DMS153 treated with DMSO at 0.1 percent for 48 hours (cell line): ENCODE results near the gene GCA.

Source experiments
- DNase-seq: peaks from one replicate; lab custom pipeline; 2025; ENCODE audit not compliant: unreplicated experiment; lab: John Stamatoyannopoulos, UW

GCA gene

GRCh38 chr2:162327806-162328205 is 16.1 kb upstream of the GCA start:
- DNase-seq = no peak

DNA sequence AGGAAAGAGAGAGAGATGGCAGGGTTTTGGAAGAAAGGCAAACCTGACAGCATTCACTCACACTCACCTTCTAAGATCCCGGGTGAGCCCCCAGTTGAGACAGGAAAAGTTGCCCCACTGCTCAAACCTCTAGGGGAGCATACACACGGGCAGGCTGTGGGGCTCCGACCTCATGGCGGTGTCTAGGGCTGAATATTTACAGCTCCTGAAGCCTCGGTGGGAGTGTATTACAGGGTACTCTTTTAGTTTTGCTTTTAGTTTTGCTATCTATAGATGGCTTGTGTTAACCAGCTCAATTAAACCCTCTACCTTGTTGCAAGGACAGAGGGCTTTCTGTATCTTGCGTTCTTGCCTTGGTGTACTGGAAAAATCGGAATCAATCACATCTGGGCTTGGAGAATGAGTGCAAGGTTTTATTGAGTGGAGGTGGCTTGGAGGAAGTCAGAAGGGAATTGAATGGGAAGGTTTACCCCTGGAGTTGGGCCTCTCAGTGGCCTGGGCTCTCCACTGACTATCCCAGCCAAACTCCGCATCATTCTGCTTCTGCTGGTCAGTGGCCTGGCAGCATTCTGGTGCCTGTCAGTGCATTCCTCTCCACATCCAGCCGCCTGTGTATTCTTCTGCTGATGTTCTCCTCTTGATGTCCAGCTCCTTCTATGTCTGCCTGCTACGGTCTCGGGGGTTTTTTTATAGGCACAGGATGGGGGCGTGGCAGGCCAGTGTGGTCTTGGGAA is 15.3 kb upstream of the GCA start:
- DNase-seq = no peak

DNA sequence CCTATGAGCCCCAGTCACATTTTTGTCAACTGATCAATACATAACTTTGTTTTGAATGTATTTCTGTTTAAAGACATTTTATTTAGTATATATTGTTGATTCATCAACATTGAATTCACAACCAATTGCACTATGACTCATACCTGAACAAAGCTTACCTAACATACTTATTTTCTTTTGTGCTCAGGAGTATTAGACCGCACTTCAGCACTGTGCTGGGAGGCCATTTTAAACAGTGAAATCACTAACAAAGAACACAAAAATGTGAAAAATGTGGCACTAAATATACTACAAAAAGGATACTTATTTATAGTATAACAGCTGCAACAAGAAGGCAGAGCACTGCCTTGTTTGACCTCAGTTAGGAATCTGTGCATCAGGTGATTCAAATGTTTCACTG is 13.1 kb upstream of the GCA start:
- no peak for DNase-seq

- no peak for DNase-seq
Observed at GRCh38 chr2:162333968-162334367, 10.0 kb upstream of the GCA start.

DNA sequence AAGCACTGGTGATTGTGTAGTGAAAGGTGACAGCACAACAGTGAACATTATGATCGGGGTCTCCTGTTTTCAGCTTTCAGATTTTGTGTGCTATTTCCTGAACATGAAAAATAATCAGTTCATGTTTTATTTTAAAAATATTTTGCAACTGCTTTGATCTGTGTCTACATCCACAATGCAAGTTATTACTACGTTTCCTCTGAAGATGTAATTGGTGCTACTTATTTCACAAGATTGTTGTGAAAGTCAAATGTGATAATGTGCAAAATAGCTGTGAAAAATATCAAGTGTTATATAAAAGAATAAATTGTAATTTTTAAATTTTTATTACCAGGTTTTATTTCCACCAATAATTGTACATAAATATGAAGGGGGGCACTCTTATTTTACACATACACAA is 6.1 kb upstream of the GCA start:
- DNase-seq = no peak

DNA sequence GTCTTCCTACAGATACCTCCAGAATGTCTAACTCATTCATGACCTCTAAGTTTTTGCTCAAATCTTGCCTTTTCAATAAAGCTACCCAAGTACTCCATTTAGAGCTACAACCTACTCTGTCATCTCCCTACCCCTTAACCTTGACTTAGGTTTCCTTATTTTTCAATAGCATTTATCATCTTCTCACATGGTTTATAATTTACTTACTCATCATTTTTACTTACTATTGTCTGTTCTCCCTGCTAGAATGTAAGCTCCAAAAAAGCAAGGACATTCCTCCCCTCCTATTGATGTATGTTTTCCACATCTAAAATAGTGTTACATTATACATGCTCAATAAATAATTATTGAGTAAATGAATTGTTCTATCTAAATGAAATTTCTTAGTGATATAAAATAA is 3.1 kb upstream of the GCA start:
- DNase-seq = no peak

DNA sequence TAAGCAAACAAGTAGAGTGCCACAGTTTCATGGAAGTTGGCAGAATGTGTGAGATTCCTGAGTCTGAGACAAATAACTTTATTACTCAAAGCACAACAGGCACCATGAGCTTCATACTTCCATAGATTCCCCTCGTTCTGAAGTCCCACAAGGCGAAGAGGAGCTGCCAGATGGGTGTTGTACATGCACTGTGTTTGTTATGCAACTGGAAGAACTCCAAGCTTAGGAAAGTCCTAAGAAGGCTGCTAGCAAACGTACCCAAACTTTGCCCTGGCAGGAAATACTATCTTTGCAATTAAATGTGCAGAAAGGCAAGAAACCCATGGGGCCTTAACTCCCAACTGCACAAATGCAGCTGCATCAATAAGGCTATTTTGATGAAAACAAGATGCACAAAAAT is 1.6 kb upstream of the GCA start:
- no peak for DNase-seq

- DNase-seq = no peak
Observed at GRCh38 chr2:162342841-162343240, 1.1 kb upstream of the GCA start.

DNA sequence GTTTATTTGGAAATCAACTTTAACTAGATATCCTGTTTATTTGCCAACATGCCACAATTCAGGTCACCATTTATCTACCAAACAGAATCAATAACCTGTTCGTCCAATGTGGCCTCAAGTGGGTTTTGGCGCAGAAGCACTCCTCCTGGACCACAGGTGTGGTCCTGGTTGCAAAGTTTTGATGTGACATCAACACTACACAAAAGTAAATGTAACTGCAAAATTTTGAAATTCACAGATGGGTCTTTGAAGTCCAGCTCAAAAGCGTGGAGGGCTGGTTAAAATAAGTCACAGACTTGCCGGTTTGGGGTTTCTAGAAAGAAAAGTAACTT is 474 bp upstream of the GCA start:
- no peak for DNase-seq

GRCh38 chr2:162344617-162344950 is 652 bp downstream of the GCA start:
- peak; percentile 22 for DNase-seq

DNA sequence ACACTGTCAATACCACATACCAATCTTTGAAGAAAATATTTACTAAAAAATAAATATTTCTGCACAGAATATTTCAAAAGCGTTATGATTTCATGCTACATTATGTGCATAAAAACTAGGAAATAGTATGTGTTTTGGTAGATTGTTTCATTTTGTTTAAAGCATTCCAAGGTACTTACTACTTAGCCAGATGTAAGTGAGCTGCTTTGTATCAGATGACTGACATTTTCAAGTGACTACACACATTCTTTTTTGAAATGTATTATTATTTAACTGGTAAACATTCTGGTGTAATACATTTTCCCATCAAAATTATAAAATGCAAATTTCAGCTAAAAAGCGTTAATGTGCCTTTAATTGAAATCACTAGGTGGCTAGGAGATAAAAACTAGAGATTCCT is 21.5 kb downstream of the GCA start:
- DNase-seq = no peak

DNA sequence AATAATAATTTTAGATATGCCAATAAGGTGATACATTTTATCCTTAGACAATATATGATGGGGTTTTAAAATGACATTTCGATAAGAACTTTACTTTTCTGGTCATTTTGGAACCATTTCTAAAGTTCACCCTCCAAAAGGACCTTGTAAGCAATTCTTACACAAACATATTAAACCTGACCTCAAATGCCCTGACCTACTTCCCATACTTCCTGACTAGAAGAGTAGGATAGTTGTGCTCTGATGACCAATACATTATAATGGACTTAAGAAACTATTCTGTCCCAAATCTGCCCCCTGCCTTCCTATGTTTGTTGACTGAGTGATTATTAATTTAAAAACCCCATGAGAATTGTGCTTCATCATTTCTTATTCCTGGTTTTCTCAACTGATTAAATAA is 24.6 kb downstream of the GCA start:
- no peak for DNase-seq

GRCh38 chr2:162369551-162369950 is 25.6 kb downstream of the GCA start:
- DNase-seq = no peak

DNA sequence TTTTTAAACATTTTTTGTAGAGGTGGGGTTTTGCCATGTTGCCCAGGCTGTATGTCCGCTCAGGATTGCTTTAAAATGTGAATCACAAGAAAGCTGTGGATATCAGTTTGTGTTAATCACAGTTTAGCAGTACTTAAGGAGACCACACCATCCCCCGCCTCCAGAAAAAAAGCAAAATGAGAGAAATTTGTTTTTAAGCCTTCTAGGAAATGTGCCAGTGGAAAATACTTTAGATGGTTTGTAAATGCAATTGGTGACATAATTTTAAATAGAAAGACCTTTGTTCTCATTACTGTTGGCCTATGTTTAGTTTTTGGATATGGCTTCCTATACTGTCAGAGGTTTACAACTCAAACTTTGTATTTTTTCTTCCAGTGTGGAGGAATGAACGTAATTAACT is 27.0 kb downstream of the GCA start:
- no peak for DNase-seq

DNA sequence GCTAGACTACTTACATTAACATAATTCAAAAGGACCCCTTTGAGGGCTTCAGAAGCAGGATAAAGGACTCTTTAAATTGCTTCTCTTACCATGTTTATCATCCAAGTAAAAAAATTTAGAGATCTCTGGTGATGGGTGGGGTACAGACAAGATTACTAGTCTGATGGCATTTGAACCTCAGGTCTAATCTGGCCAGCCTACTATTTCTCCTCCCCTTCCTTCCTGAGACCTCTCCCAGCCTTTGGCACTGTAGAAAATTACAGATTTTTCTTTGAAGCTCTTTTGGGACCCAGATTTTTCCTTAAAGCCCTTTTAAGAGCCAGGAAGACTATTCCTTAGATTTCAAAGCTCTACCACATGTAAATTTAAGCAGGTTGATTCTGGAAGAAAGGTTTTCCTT is 28.9 kb downstream of the GCA start:
- DNase-seq = no peak

DNA sequence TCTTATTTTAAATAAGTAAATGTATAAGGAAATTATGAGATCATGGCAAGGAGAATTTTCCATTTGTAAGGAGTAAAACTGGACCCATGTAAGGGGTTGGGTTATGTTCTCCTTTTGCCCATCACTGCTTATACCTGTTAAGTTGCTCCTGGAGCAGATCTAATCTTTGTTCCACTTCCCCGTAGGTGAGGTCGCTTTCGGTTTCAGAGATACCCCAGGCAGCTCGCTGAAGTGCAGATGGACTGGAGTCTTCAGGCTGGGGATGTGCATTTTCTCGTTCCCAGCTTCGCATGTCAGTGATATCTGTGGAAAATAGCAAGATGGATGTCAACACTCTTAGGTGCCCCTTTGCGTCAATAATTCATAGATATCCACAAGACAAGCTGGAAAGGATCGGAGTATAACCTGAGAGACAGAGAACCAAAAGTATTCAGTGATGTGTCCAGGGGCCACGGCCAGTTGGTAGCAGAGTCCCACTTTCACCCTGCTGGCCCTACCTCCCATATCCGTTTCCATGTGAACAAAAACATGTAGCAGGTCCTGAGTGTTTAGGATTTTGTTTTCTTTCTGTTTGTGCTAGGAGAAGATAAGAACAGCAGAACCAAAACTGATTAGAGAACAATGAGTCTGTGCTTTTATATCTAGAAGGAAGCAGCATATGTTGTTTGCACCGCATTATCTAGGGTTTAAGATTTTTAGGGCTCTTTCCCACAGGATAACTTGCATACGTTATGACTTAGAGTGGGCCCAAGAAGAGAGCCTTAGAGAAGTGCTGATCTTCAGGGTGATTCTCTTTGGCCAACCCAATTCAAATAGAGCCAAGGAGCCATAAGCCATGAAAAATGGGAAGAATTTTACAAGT is 36.0 kb downstream of the GCA start:
- DNase-seq = no peak

DNA sequence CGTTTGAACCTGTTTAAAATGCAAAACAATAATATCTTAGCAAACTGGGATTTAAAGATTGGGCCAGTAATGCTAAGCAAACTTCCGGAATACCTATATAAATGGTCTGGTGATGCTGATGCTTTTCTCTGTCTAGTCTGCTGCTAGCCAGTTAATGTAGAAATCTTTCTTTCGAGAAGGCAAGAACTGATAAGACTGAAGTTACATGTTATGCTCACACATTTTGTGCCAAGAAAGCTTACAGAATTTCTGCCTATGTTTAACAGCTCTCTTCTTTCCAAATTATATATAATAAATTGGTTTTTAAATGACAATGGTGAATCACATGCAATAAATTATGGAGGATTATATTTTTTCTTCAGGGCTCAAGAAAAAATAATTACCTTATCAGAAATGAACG is 37.9 kb downstream of the GCA start:
- no peak for DNase-seq

GRCh38 chr2:162382278-162382677 is 38.3 kb downstream of the GCA start:
- DNase-seq = no peak

- DNase-seq = no peak
Observed at GRCh38 chr2:162385536-162385935, 41.6 kb downstream of the GCA start.

- DNase-seq = no peak
Observed at GRCh38 chr2:162390801-162391200, 46.9 kb downstream of the GCA start.

- DNase-seq = no peak
Observed at GRCh38 chr2:162400336-162400735, 56.4 kb downstream of the GCA start.

- DNase-seq = no peak
Observed at GRCh38 chr2:162401871-162402270, 57.9 kb downstream of the GCA start.

- no peak for DNase-seq
Observed at GRCh38 chr2:162403884-162404283, 60.0 kb downstream of the GCA start.
